ENCODE results near the gene PDCD2L. TPM values are rescaled to one million over a fixed set of nuclear protein-coding genes. Genes with fewer than 3 reads are reported as not detected.
"Not testable (repeated sequence)": the region's sequence is repeated elsewhere in the genome, so short reads cannot be mapped to it uniquely, and the experiment has no call there.

The PDCD2L gene
- polyA plus RNA-seq, 1 donor from 2014 or later, result 18.6 TPM

DNA sequence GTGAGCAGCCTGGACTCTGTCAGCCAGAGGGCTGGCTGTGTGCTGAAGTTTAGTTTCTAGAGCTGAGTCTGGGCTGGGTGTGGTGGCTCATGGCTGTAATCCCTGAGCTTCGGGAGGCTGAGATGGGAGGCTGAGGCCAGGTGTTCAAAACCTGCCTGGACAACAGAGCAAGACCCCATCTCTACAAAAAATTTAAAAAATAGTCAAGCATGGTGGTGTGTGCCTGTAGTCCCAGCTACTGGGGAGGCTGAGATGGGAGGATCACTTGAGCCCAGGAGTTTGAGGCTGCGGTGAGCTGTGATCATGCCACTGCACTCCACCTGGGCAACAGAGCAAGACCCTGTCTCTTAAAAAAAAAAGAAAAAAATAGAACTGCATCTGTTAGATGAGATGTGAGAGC lies 15.5 kb upstream of the PDCD2L start:
- H3K27ac Mint-ChIP-seq, H3K4me1 Mint-ChIP-seq, H3K4me3 Mint-ChIP-seq, H3K27me3 Mint-ChIP-seq, H3K36me3 Mint-ChIP-seq, H3K9me3 Mint-ChIP-seq: not testable (repeated sequence)

DNA sequence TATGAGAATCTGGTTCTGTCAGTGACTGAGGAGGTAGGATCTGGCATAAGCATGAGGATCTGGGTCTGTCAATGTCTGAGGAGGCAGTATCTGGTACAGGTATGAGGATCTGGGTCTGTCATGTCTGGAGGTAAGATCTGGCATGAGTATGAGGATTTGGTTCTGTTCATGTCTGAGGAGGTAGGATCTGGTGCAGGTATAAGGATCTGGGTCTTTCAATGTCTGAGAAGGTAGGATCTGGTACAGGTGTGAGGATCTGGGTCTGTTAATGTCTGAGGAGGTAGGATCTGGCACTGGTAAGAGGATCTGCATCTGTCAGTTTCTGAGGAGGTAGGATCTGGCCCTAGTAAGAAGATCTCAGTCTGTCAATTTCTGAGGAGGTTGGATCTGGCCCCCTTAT lies 12.4 kb upstream of the PDCD2L start:
- Mint-ChIP-seq H3K9me3 (no peaks in the 10 kb centered on the region), H3K4me1 (no peaks in the 10 kb centered on the region), H3K4me3 (no peak overlapping the region), H3K27me3 (no peaks in the 10 kb centered on the region), H3K27ac (no peak overlapping the region), H3K36me3 (no peaks in the 10 kb centered on the region)

DNA sequence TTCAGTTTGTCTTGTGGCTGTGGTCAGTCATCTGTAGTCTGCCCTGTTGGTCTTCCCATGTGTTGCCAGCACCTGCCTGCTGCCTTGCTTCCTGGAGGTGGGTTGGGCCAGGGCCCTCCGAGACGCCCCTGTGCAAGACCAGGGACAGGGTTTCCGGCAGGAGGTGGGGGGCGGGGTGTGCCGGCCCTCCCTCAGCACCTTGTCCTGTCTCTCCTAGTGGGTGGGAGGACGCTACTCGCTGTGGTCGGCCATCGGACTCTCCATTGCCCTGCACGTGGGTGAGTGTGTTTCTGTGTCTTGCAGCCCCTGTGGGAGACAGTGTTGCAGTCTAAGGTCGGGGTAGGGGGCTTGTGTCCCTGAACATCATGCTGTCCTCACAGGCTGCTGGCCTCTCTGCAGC lies 11.2 kb upstream of the PDCD2L start:
- no peaks in the 10 kb centered on the region for H3K9me3 Mint-ChIP-seq
- H3K27me3 Mint-ChIP-seq, result no peaks in the 10 kb centered on the region
- H3K36me3 Mint-ChIP-seq, result no peaks in the 10 kb centered on the region
- H3K4me3 Mint-ChIP-seq, result no peak overlapping the region
- H3K4me1 Mint-ChIP-seq, result no peaks in the 10 kb centered on the region
- H3K27ac Mint-ChIP-seq, result no peak overlapping the region

DNA sequence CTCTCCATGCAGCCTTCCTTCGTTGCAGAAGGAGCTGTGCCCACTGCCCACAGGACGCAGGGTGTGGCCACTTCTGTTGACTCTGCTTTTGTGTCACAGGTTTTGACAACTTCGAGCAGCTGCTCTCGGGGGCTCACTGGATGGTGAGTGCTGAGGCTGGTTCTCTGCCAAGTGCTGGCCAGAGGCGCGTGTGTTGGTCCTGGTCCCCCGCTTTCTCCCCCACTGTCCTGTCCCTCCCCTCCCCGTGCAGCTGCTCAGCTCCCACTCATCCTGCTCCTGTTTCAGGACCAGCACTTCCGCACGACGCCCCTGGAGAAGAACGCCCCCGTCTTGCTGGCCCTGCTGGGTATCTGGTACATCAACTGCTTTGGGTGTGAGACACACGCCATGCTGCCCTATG lies 10.6 kb upstream of the PDCD2L start:
- Mint-ChIP-seq H3K9me3 (no peaks in the 10 kb centered on the region), H3K27me3 (no peaks in the 10 kb centered on the region), H3K36me3 (no peaks in the 10 kb centered on the region), H3K27ac (no peak overlapping the region), H3K4me3 (no peak overlapping the region), H3K4me1 (no peaks in the 10 kb centered on the region)

DNA sequence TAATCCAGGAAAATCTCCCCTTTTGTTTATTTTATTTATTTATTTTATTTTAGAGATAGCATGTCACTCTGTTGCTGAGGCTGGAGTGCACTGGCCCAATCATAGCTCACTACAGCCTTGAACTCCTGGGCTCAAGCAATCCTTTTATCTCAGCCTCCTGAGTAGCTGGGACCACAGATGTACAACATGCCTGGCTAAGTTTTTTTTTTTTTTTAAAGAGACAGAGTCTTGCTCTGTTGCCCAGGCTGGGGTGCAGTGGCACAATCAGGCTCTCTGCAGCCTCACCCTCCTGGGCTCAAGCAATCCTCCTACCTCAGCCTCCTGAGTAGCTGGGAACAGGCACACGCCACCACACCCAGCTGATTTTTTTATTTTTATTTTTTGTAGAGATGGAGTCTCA lies 6.3 kb upstream of the PDCD2L start:
- no peaks in the 10 kb centered on the region for H3K4me1 Mint-ChIP-seq
- no peaks in the 10 kb centered on the region for H3K9me3 Mint-ChIP-seq
- H3K36me3 Mint-ChIP-seq, result no peaks in the 10 kb centered on the region
- no peak overlapping the region for H3K27ac Mint-ChIP-seq
- no peak overlapping the region for H3K4me3 Mint-ChIP-seq
- no peaks in the 10 kb centered on the region for H3K27me3 Mint-ChIP-seq

DNA sequence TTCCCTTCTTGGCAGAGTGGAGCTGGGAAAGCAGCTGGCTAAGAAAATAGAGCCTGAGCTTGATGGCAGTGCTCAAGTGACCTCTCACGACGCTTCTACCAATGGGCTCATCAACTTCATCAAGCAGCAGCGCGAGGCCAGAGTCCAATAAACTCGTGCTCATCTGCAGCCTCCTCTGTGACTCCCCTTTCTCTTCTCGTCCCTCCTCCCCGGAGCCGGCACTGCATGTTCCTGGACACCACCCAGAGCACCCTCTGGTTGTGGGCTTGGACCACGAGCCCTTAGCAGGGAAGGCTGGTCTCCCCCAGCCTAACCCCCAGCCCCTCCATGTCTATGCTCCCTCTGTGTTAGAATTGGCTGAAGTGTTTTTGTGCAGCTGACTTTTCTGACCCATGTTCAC lies 4.3 kb upstream of the PDCD2L start:
- Mint-ChIP-seq H3K4me1 (peaks cover 3 to 7% (median 6%) of the 10 kb centered on the region in 3 donors), H3K9me3 (no peaks in the 10 kb centered on the region), H3K27me3 (no peaks in the 10 kb centered on the region), H3K4me3 (no peak overlapping the region), H3K27ac (no peak overlapping the region), H3K36me3 (no peaks in the 10 kb centered on the region)

DNA sequence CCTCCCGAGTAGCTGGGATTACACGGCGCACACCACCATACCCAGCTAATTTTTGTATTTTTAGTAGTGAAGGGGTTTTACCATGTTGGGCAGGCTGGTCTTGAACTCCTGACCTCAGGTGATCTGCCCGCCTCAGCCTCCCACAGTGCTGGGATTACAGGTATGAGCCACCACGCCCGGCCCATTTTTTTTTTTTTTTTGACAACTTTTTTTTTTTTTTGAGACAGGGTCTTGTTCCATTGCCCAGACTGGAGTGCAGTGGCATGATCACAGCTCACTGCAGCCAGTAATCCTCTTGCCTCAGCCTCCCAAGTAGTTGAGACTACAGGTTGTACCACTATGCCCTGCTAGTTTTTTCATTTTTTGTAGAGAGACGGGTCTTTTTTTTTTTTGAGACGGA lies 3.4 kb upstream of the PDCD2L start:
- not testable (repeated sequence) for H3K4me1 Mint-ChIP-seq, H3K27ac Mint-ChIP-seq, H3K9me3 Mint-ChIP-seq

DNA sequence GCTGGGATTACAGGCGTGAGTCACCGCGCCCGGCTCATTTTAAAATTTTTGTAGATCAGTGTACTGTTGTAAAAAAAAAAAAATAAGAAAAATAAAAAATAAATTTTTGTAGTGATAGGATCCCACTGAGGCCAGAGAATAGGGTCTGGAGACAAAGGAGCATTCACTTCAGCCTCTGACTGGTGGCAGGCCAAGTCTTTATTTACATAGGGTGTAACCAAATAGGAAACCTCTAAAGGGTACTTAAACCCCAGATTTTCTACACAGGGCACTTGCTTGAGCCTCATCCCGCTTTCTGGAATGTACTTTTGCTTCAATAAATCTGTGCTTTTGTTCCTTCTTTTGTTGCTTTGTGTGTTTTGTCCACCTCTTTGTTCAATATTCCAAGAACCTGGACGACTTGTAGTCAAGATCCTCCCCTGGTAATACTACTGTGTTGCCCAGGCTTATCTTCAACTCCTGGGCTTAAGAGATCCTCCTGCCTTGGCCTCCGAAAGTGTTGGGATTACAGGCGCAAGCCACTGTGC lies 2.1 kb upstream of the PDCD2L start:
- H3K27me3 Mint-ChIP-seq, result no peaks in the 10 kb centered on the region
- H3K4me3 Mint-ChIP-seq, result peak overlapping the region in 1 of 4 donors; percentile 66
- H3K27ac Mint-ChIP-seq, result no peak overlapping the region
- H3K9me3 Mint-ChIP-seq, result no peaks in the 10 kb centered on the region
- H3K36me3 Mint-ChIP-seq, result no peaks in the 10 kb centered on the region
- H3K4me1 Mint-ChIP-seq, result peaks cover 3 to 13% (median 6%) of the 10 kb centered on the region in 3 donors

More for the DNA sequence above, 3.4 kb upstream of the PDCD2L start:
- H3K27me3 Mint-ChIP-seq, H3K36me3 Mint-ChIP-seq, H3K4me3 Mint-ChIP-seq: not testable (repeated sequence)

DNA sequence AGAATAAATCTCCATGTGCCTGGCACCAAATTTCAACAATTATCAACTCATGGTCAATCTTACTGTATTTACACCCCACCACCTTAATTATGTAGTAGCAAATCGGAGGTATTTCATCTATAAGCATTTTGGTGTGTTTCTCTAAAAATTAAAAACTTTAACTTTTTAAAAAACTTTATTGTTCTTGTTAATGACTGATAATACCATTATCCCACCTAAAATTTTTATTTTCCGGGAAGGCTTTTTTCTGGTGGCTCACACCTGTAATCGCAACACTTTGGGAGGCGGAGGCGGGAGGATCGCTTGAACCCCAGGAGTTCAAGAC lies 453 bp upstream of the PDCD2L start:
- Mint-ChIP-seq H3K9me3 (no peaks in the 10 kb centered on the region), H3K36me3 (no peaks in the 10 kb centered on the region), H3K27ac (peak overlapping the region; percentile 50 to 91 (median 76)), H3K27me3 (no peaks in the 10 kb centered on the region), H3K4me3 (peak overlapping the region; percentile 92 to 98 (median 97)), H3K4me1 (peaks cover 9 to 13% (median 9%) of the 10 kb centered on the region in 3 donors)

DNA sequence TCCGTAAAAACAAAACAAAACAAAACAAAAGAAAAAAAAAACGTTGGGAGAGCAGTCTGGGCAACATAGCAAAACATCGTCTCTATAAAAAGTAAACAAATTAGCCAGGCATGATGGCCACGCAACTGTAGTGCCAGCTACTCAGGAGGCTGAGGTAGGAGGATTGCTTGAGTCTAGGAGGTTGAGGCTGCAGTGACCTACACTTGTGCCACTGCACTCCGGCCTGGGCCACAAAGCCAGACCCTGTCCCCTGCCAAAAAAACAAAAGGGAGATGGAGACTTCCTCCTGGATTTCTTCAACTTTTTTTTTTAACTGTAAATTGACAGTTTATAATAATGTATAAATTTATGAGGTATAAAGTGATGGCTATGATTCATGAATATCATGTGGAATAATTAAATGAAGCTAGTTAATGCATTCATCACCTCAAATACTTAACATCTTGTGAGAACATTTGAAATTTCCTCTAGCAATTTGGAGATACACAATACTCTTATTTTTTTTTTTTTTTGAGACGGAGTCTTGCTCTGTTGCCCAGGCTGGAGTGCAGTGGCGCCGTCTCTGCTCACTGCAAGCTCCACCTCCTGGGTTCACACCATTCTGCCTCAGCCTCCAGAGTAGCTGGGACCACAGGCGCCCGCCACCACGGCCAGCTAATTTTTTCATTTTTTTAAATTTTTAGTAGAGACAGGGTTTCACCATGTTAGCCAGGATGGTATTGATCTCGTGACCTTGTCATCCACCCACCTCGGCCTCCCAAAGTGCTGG lies 1.9 kb downstream of the PDCD2L start:
- Mint-ChIP-seq H3K27ac (no peak overlapping the region), H3K4me3 (peak overlapping the region in 2 of 4 donors; percentile 60 to 73), H3K4me1 (peaks cover 19 to 21% (median 20%) of the 10 kb centered on the region in 3 donors), H3K27me3 (no peaks in the 10 kb centered on the region), H3K9me3 (no peaks in the 10 kb centered on the region), H3K36me3 (peaks cover 3% of the 10 kb centered on the region)

DNA sequence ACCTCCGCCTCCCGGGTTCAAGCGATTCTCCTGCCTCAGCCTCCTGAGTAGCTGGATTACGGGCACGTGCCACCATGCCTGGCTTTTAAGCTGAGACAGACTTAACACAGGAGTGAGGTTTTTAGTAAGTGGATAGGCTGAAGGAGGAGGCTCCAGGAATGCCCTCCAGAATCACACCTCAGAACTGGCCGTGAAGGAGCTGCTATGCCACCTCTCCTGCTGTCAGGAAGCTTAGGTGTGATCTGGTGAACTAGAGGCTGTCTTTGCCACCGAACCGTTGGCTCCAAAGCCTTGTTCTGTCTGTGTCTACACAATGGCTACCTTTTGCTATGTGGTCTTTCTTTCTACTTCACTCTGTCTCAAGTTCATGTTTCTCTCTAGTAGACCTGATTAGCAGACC lies 4.2 kb downstream of the PDCD2L start:
- Mint-ChIP-seq H3K9me3 (no peaks in the 10 kb centered on the region), H3K36me3 (peaks cover 3% of the 10 kb centered on the region), H3K4me3 (peak overlapping the region in 1 of 4 donors; percentile 9), H3K27ac (peak overlapping the region in 1 of 3 donors; percentile 38), H3K4me1 (peaks cover 19 to 21% (median 20%) of the 10 kb centered on the region in 3 donors), H3K27me3 (no peaks in the 10 kb centered on the region)

DNA sequence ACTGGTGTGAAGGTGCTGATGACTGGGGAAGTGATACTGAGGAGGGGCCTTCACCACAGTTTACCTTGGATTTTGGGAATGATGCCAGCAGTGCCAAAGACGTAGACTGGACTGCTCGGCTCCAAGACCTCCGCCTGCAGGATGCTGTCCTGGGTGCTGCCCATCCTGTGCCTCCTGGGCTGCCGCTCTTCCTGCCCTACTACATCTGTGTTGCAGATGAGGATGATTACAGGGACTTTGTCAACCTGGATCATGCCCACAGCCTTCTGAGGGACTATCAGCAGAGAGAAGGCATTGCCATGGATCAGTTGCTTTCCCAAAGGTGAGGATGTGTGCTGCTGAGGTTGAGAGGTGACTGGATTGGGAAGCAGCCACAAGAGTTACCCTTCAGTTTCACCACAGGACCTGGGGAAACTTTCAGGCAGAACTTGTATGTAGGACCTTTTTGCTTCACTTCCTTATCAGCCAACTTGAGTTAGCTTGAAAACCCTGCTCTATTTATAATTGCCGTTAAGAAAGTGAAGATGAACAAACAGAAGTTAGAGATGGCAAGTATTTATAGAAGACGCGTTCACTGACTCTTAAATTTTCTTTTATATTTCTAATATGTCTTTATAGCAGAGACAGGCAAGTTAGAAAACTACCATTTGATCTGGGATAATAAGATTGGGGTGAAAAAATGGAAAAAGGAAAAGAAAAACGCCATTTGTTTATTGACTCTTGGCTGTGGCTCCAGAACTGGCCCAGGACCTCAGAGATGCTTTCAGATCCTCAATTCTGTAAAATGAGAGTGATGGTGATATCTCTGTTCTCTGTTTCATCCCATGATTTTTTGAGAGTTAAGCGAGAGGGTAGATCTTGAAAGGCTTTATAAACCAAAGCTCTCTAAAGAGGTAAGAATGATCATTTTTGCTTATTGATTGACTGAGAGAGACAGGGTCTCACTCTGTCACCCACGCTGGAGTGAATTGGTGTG lies 5.3 kb downstream of the PDCD2L start:
- Mint-ChIP-seq H3K27me3 (no peaks in the 10 kb centered on the region), H3K27ac (peak overlapping the region in 2 of 3 donors; percentile 38 to 64), H3K9me3 (no peaks in the 10 kb centered on the region), H3K4me1 (peaks cover 14 to 18% (median 15%) of the 10 kb centered on the region in 3 donors), H3K36me3 (peaks cover 3% of the 10 kb centered on the region), H3K4me3 (peak overlapping the region in 2 of 4 donors; percentile 11 to 76)

DNA sequence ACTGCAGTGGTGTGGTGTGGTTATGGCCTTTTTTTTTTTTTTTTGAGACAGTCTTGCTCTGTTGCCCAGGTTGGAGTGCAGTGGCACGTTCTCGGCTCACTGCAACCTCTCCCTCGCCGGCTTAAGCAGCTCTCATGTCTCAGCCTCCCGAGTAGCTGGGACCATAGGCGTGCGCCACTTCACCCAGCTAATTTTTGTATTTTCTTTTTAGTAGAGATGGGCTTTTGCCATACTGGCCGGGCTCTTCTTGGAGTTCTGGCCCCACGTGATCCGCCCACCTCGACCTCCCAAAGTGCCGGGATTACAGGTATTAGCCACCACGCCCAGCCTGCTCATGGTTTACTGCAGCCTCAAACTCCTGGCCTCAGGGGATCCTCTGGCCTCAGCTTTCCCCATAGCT lies 7.0 kb downstream of the PDCD2L start:
- no peak overlapping the region for H3K4me3 Mint-ChIP-seq
- H3K27ac Mint-ChIP-seq, result no peak overlapping the region
- no peaks in the 10 kb centered on the region for H3K27me3 Mint-ChIP-seq
- no peaks in the 10 kb centered on the region for H3K9me3 Mint-ChIP-seq
- peaks cover 10 to 16% (median 15%) of the 10 kb centered on the region in 3 donors for H3K4me1 Mint-ChIP-seq
- peaks cover 3% of the 10 kb centered on the region for H3K36me3 Mint-ChIP-seq

DNA sequence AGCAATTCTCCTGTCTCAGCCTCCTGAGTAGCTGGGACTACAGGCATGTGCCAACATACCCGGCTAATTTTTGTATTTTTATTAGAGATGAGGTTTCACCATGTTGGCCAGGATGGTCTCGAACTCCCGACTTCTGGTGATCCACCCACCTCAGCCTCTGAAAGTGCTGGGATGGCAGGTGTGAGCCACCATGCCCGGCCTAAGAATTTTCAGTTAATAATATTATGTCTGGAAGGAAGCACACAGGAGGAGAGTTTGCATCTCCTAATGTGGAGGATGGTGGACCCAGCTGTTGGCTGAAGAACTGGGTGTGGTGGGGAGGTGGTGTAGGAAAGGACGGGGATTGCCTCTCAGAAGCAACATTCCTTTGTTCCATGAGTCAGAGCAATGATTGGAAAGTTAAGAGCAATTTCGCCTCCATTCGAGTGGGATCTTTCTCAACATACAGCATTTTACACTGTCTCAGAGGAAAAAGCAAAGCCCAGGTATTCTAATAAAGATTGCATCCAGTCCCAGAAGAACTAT lies 11.9 kb downstream of the PDCD2L start:
- H3K4me3 Mint-ChIP-seq, result no peak overlapping the region
- no peaks in the 10 kb centered on the region for H3K27me3 Mint-ChIP-seq
- H3K27ac Mint-ChIP-seq, result no peak overlapping the region
- peaks cover 0 to 10% (median 8%) of the 10 kb centered on the region in 3 donors for H3K4me1 Mint-ChIP-seq
- H3K9me3 Mint-ChIP-seq, result no peaks in the 10 kb centered on the region
- H3K36me3 Mint-ChIP-seq, result no peaks in the 10 kb centered on the region

DNA sequence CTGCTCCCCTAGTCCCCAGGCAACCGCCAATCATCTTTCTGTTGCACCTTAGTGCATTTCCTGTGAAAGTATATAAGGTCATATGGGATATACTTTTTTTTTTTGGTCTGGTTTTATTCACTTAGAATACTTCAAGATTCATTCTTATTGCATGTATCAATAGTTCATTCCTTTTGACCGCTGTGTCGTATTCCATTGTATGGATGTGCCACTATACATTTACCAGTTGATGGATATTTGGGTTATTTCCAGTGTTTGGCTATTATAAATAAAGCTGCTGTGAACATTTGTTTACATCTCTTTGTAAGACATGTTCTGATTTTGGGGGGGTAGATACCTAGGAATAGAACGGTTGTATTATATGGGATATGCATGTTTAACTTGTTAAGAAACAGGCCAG lies 14.1 kb downstream of the PDCD2L start:
- Mint-ChIP-seq H3K27ac (no peak overlapping the region), H3K36me3 (no peaks in the 10 kb centered on the region), H3K27me3 (no peaks in the 10 kb centered on the region), H3K4me3 (no peak overlapping the region), H3K9me3 (no peaks in the 10 kb centered on the region), H3K4me1 (peaks cover 0 to 10% (median 8%) of the 10 kb centered on the region in 3 donors)
